H1 (cell line): Measurements from ENCODE around the gene SLC38A10. TPM values are rescaled to one million over a fixed set of nuclear protein-coding genes. Genes with fewer than 3 reads are reported as not detected.

Source experiments
- CTCF ChIP-seq, 3 experiments: IDR thresholded peaks; 1 replicate in 2 of 3; 2 replicates in 1 of 3; pipeline versions ENCODE4 v1.5.1 to v1.6.1; 2011; ENCODE audit warnings: low read length in 3 of 3, mild to moderate bottlenecking in 3 of 3, inconsistent platforms in 2 of 3, low read depth in 1 of 3, moderate library complexity in 1 of 3; ENCODE audit not compliant: insufficient read depth in 1 of 3; ENCODE audit errors: control extremely low read depth in 1 of 3
- E2F6 ChIP-seq: IDR thresholded peaks from 2 replicates; pipeline ENCODE4 v1.6.1; 2012; ENCODE audit warnings: inconsistent platforms
- KDM4A ChIP-seq: IDR thresholded peaks from one replicate; pipeline ENCODE4 v1.7.1; 2012; ENCODE audit warnings: low read depth, mild to moderate bottlenecking, moderate library complexity, low read length, inconsistent platforms; ENCODE audit not compliant: severe bottlenecking
- MAX ChIP-seq: IDR thresholded peaks from 2 replicates; pipeline ENCODE4 v1.6.1; 2012; ENCODE audit warnings: inconsistent platforms
- NANOG ChIP-seq: IDR thresholded peaks from 2 replicates; pipeline ENCODE4 v1.6.1; 2011; ENCODE audit warnings: low read length, low read depth, mild to moderate bottlenecking, inconsistent platforms; ENCODE audit not compliant: insufficient read depth, poor library complexity, severe bottlenecking
- YY1 ChIP-seq: IDR thresholded peaks from 2 replicates; pipeline ENCODE4 v1.6.1; 2011; ENCODE audit warnings: low read depth, mild to moderate bottlenecking, low read length
- polyA plus RNA-seq, 7 experiments: library from polyadenylated mRNA; depleted of rRNA in 3 of 7; stranded (reverse) in 5 of 7; unstranded in 2 of 7; fragments of >200 nt in 5 of 7; fragments of 200-250 nt in 2 of 7; gene quantifications; 1 replicate in 5 of 7; 2 replicates in 1 of 7; 4 replicates in 1 of 7; pipeline versions ENCODE4 v1.2.1 to v1.2.3, GENCODE V29; 2011 to 2013; ENCODE audit warnings: missing spikeins in 2 of 7, mixed read lengths in 2 of 7
- total RNA-seq: library from RNA; stranded (reverse); fragmentation: NEBNext Ultra II Directional; extraction: Animal tissue kit (Norgen Biotek cat#: 25700); gene quantifications from 2 replicates; pipeline ENCODE4 v1.2.1, GENCODE V29; 2021

SLC38A10 gene
- total and polyA plus RNA-seq, 2 of the 8 experiments (the other 6 are each of a cell fraction or from before 2014, with no cell fraction given): 26.4 to 41.0 TPM

- TF ChIP-seq E2F6 (peak; percentile 84), CTCF (IDR thresholded peaks at IDR 0.05; ENCODE audit: control extremely low read depth in 1 of 3, insufficient read depth in 1 of 3, low read depth in 1 of 3, low read length in 3 of 3) (no peak), YY1 (no peak), NANOG (no peak), KDM4A (no peak), MAX (peak; percentile 38; the same call in 1 of the 2 replicates)
Observed at GRCh38 chr17:81239714-81240555, 55.2 kb downstream of the SLC38A10 start (continued).
